ENCODE measurements around the gene RPS6KL1. TPM values are rescaled to one million over a fixed set of nuclear protein-coding genes. Genes with fewer than 3 reads are reported as not detected.
A peak's percentile ranks its signal among the peaks of the same experiment; 100 is the strongest.

The RPS6KL1 gene
- total and polyA plus RNA-seq, 8 donors, result 0.62 to 6.7 (median 1.2) TPM

DNA sequence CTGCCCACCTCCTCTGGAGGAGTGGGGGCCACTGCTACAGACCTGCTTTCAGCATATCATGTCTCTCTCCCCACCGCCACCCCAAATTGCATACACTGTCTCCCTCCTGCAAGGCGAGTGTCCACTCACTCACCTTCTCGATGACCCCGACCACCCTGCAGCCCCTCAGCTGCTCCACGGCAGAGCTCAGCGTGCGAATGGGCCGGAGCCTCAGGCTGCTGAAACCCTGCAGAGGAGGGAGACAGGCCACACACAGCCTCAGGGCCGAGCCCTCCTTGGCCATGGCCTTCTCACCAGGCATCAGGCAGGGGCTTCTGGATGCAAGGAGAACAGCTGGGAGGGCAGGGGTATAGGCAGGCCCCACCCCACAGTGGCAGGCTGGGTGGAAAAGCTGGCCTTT, 4.7 kb downstream of the RPS6KL1 start:
- peak in 1 of 4 donors; percentile 48 for DNase-seq
- no peaks in the 10 kb centered on the region for H3K36me3 ChIP-seq
- intact Hi-C loops (cut with DNase I), result loop anchor here in 1 of 2 donors (5.0 kb wide), 1 partner anchor 169 kb away; no protein-coding TSS in a partner anchor
- no peak overlapping the region for H3K4me3 ChIP-seq
- TF ChIP-seq, protein P1, sequence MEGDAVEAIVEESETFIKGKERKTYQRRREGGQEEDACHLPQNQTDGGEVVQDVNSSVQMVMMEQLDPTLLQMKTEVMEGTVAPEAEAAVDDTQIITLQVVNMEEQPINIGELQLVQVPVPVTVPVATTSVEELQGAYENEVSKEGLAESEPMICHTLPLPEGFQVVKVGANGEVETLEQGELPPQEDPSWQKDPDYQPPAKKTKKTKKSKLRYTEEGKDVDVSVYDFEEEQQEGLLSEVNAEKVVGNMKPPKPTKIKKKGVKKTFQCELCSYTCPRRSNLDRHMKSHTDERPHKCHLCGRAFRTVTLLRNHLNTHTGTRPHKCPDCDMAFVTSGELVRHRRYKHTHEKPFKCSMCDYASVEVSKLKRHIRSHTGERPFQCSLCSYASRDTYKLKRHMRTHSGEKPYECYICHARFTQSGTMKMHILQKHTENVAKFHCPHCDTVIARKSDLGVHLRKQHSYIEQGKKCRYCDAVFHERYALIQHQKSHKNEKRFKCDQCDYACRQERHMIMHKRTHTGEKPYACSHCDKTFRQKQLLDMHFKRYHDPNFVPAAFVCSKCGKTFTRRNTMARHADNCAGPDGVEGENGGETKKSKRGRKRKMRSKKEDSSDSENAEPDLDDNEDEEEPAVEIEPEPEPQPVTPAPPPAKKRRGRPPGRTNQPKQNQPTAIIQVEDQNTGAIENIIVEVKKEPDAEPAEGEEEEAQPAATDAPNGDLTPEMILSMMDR (IDR thresholded peaks at IDR 0.05), result no peak
- H3K9me3 ChIP-seq, result no peaks in the 10 kb centered on the region
- no peak overlapping the region for H3K27ac ChIP-seq
- no peak for ATAC-seq
- peaks cover 8 to 11% of the 10 kb centered on the region in 2 donors for H3K4me1 ChIP-seq
- peaks cover 0 to 12% of the 10 kb centered on the region in 2 donors for H3K27me3 ChIP-seq

DNA sequence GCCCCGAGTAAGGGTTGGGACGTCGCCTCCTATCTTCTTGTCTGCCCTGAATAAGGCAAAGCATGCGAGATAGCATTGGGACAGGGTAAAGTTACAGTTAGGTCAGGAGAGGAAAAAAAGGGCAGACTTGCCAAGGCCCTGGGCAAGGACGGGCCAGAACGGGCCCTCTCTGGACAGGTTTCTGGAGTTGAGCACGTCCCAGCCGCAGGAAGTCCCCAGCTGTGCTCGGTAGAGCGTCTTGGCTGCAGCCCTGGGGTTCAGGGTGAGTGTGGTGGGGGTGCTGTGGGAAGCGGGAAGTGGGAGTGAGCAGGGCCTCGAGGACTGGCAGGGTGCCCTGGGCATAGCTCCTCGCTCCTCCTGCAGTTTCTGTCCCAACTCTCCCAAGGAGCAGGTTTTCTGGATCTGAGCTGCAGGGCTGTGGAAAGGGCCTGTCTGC, 5.4 kb downstream of the RPS6KL1 start:
- peak; percentile 23 for ATAC-seq
- peak in 3 of 4 donors; percentile 47 to 76 (median 69) for DNase-seq
- H3K36me3 ChIP-seq, result no peaks in the 10 kb centered on the region
- no peak overlapping the region for H3K27ac ChIP-seq
- TF ChIP-seq, protein P1 (IDR thresholded peaks at IDR 0.05), result no peak
- H3K9me3 ChIP-seq, result no peaks in the 10 kb centered on the region
- H3K4me3 ChIP-seq, result no peak overlapping the region
- H3K4me1 ChIP-seq, result peaks cover 4 to 8% of the 10 kb centered on the region in 2 donors
- intact Hi-C loops (cut with DNase I), result loop anchor here in 1 of 2 donors (5.0 kb wide), 1 partner anchor 170 kb away; no protein-coding TSS in a partner anchor
- peaks cover 0 to 5% of the 10 kb centered on the region in 2 donors for H3K27me3 ChIP-seq

DNA sequence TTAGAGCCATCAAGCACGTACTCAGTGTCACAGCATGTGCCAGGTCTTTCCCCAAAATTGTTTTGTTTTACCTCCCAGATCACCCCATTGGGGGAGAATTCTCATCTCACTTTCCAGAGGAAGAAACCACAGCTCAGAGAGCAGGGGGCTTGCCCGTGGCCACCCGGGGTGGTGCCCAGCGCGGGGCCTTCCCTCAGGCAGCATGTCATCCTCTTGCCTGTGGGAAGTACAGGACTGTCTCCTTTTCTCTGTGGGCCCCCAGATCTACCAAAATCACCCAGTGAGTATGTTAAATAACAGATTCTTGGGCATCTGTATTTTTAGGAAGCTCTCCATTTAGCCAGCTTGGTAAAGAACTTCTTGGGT, 5.9 kb downstream of the RPS6KL1 start:
- Histone ChIP-seq H3K27me3 (no peaks in the 10 kb centered on the region), H3K9me3 (no peaks in the 10 kb centered on the region), H3K27ac (no peak overlapping the region), H3K4me3 (no peak overlapping the region), H3K4me1 (peaks cover 0 to 8% of the 10 kb centered on the region in 2 donors), H3K36me3 (no peaks in the 10 kb centered on the region)
- ATAC-seq (no peak), DNase-seq (peak in 1 of 4 donors; percentile 51)
- intact Hi-C loops (cut with DNase I), result loop anchor here in 1 of 2 donors (5.0 kb wide), 1 partner anchor 170 kb away; no protein-coding TSS in a partner anchor
- TF ChIP-seq, protein P1 (IDR thresholded peaks at IDR 0.05), result no peak

DNA sequence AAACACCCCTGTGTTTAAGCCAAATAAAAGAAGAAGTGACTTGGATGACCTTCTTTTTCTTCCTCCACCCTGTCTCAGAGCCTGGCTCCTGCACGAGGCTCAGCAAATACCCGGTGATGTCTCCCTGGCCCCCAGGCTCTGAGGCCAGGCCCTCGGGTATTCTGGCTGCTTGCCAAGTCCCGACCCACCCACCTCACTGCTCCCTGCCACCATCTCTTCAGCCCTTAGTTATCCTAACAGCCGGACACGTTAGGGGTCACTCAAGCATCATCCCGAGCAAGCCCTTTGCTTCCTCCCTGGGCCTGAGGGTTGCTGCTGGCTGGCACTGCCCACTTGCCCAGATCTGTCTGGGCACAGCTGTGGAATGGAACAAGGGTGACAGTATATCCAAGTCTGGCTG, 7.2 kb downstream of the RPS6KL1 start:
- no peak overlapping the region for H3K4me3 ChIP-seq
- ATAC-seq (no peak), DNase-seq (no peak)
- peaks cover 0 to 8% of the 10 kb centered on the region in 2 donors for H3K4me1 ChIP-seq
- intact Hi-C loops (cut with DNase I), result loop anchor here in 1 of 2 donors (5.0 kb wide), 1 partner anchor 171 kb away; no protein-coding TSS in a partner anchor
- H3K9me3 ChIP-seq, result no peaks in the 10 kb centered on the region
- H3K27me3 ChIP-seq, result no peaks in the 10 kb centered on the region
- no peaks in the 10 kb centered on the region for H3K36me3 ChIP-seq
- no peak overlapping the region for H3K27ac ChIP-seq
- TF ChIP-seq, protein P1 (IDR thresholded peaks at IDR 0.05), result no peak

DNA sequence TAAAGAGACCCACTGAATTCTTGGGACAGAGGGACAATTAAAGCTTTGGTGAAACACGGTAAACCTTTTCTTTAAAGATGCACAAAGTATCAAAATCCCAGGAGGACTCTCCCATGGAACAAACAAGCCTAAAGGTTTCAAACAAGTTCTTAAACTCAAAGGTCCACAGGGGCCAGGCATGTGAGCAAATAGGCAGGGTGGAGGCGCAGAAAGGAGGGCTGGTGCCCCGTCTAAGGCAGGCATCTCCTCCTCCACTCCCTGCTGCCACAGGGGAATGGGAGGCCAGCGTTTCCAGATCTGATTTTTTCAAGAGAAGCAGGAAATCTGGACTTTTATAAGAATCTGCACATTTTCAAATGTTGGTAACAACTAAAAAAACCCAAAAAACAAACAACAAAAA, 7.6 kb downstream of the RPS6KL1 start:
- Histone ChIP-seq H3K36me3 (no peaks in the 10 kb centered on the region), H3K27ac (no peak overlapping the region), H3K27me3 (no peaks in the 10 kb centered on the region), H3K9me3 (no peaks in the 10 kb centered on the region), H3K4me3 (no peak overlapping the region), H3K4me1 (peaks cover 0 to 8% of the 10 kb centered on the region in 2 donors)
- no peak for DNase-seq
- ATAC-seq, result no peak
- TF ChIP-seq, protein P1 (IDR thresholded peaks at IDR 0.05), result no peak
- intact Hi-C loops (cut with DNase I), result loop anchor here in 1 of 2 donors (5.0 kb wide), 1 partner anchor 172 kb away; no protein-coding TSS in a partner anchor
